Hindlimb muscle (tissue), 1 donor: Measurements from ENCODE around the gene CACNA2D2. TPM values are rescaled to one million over a fixed set of nuclear protein-coding genes. Genes with fewer than 3 reads are reported as not detected.

ENCODE experiments used
- DNase-seq: peaks from one replicate; pipeline ENCODE4 v3.0.0-alpha.2; 2013
- polyA plus RNA-seq: library from polyadenylated mRNA; unstranded; fragments of 120-200 nt; gene quantifications from one replicate; pipeline ENCODE4 v1.2.1, GENCODE V29; 2013; ENCODE audit not compliant: insufficient read length

The CACNA2D2 gene
- polyA plus RNA-seq, 1 donor = 8.2 TPM

- DNase-seq = no peak
Observed at GRCh38 chr3:50342813-50343633, 160.4 kb downstream of the CACNA2D2 start.

- DNase-seq = no peak
Observed at GRCh38 chr3:50341996-50342650, 161.3 kb downstream of the CACNA2D2 start.

- no peak for DNase-seq
Observed at GRCh38 chr3:50341537-50341936, 161.9 kb downstream of the CACNA2D2 start.

GRCh38 chr3:50340448-50341329, 162.7 kb downstream of the CACNA2D2 start, which contains the start of gene RASSF1:
Gene RASSF1, minus strand, starts transcription at chr3:50340836. Its CDS starts 31 bp downstream, at chr3:50340805.
- DNase-seq = peak; percentile 91

GRCh38 chr3:50340147-50340447, 163.3 kb downstream of the CACNA2D2 start:
- DNase-seq = no peak

GRCh38 chr3:50339485-50340146, 163.8 kb downstream of the CACNA2D2 start:
- no peak for DNase-seq

GRCh38 chr3:50338965-50339364, 164.5 kb downstream of the CACNA2D2 start:
- no peak for DNase-seq

- peak; percentile 99 for DNase-seq
Observed at GRCh38 chr3:50337175-50337861, 166.1 kb downstream of the CACNA2D2 start.

- no peak for DNase-seq
Observed at GRCh38 chr3:50336452-50337174, 166.8 kb downstream of the CACNA2D2 start.

GRCh38 chr3:50334339-50335075, 168.9 kb downstream of the CACNA2D2 start:
- DNase-seq = no peak

GRCh38 chr3:50333744-50334328, 169.6 kb downstream of the CACNA2D2 start:
- DNase-seq = no peak

GRCh38 chr3:50331364-50331907, 172.0 kb downstream of the CACNA2D2 start:
- DNase-seq = no peak

- no peak for DNase-seq
Observed at GRCh38 chr3:50330330-50330729, 173.1 kb downstream of the CACNA2D2 start.

GRCh38 chr3:50327943-50328691, 175.3 kb downstream of the CACNA2D2 start, which contains the start of gene TUSC2:
Gene TUSC2, minus strand, starts transcription at chr3:50328223. Its CDS starts 124 bp downstream, at chr3:50328099.
- DNase-seq = peak; percentile 96

GRCh38 chr3:50327129-50327528, 176.3 kb downstream of the CACNA2D2 start:
- DNase-seq = no peak

- DNase-seq = no peak
Observed at GRCh38 chr3:50326182-50326541, 177.3 kb downstream of the CACNA2D2 start.

GRCh38 chr3:50325497-50326181, 177.8 kb downstream of the CACNA2D2 start:
- no peak for DNase-seq

- DNase-seq = no peak
Observed at GRCh38 chr3:50325113-50325480, 178.3 kb downstream of the CACNA2D2 start.
